Middle frontal gyrus (tissue), 1 donor: Measurements from ENCODE around the gene AP4M1.
"Not testable (repeated sequence)": the region's sequence is repeated elsewhere in the genome, so short reads cannot be mapped to it uniquely, and the experiment has no call there.

ENCODE experiments used
- DNase-seq: peaks from one replicate; pipeline ENCODE4 v3.0.0-alpha.2; 2015; ENCODE audit warnings: low spot score; ENCODE audit errors: extremely low spot score

AP4M1 gene

DNA sequence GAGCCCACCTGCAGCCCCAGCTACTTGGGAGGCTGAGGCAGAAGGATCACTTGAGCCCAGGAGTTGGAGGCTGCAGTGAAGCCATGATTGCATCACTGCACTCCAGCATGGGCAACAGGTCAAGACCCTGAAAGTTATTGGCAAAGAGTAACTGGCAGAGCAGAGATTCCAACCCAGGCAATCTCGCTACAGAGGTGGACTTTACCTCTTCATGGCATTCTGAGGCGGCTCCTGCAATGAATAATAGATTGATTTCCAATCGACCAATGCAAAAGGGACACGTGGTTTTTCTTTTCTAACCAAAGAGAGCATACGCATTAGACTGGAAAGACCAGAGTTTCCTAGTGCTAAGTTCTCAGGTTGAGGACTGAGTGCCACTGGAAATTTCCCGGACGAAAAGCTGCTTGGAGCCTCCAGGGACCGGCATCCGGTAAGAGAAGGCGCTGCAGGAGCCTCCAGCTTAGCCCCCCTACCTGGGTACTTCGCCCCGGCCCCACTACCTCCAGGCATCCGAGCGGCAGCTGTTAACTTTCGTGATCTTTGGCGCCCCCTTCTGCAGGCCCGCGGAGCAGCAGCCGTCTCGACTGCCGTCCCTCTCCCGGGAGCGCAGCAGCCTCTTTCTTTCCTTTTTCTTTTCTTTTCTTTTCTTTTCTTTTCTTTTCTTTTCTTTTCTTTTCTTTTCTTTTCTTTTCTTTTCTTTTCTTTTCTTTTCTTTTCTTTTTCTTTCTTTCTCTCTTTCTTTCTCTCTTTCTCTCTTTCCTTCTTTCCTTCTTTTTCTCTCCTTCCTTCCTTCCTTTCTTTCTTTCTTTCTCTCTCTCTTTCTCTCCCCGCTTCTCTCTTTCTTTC lies 29.4 kb downstream of the AP4M1 start:
- DNase-seq: no peak

DNA sequence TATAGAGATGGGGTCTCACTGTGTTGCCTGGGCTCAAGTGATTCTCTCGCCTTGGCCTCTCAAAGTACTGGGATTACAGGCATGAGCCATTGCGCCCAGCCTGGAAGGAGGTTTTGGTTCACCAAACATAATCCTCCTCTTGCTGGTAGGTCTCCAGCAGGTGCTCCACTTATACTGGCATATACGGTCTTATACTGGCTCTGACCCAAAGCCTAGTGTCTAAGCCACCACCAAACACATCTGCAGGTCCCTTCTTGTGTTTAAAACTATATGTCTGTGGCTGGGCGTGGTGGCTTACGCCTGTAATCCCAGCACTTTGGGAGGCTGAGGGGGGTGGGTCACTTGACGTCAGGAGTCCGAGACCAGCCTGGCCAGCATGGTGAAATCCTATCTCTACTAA lies 30.7 kb downstream of the AP4M1 start:
- DNase-seq: no peak

DNA sequence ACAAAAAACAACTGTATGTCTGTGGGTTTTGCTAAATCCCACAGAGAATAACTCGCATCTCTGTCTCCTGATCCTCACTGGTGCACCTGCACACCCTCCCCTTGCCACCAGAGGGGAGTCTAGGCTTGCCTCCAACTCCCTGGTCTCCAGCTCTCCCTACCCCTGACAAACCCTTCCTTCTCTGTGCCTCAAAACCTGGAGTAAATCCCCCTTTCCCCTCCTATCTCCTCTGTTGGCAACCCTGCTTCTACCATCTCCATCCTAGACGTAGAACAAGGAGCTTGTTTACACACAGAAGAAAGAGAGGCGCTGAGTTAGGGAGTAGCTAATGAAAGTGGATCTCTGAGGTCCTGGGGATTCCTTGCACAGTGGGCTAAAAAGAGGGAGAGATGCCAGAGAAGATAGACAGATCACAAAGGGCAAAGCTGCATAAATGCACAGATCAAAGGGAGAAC lies 31.3 kb downstream of the AP4M1 start:
- no peak for DNase-seq

DNA sequence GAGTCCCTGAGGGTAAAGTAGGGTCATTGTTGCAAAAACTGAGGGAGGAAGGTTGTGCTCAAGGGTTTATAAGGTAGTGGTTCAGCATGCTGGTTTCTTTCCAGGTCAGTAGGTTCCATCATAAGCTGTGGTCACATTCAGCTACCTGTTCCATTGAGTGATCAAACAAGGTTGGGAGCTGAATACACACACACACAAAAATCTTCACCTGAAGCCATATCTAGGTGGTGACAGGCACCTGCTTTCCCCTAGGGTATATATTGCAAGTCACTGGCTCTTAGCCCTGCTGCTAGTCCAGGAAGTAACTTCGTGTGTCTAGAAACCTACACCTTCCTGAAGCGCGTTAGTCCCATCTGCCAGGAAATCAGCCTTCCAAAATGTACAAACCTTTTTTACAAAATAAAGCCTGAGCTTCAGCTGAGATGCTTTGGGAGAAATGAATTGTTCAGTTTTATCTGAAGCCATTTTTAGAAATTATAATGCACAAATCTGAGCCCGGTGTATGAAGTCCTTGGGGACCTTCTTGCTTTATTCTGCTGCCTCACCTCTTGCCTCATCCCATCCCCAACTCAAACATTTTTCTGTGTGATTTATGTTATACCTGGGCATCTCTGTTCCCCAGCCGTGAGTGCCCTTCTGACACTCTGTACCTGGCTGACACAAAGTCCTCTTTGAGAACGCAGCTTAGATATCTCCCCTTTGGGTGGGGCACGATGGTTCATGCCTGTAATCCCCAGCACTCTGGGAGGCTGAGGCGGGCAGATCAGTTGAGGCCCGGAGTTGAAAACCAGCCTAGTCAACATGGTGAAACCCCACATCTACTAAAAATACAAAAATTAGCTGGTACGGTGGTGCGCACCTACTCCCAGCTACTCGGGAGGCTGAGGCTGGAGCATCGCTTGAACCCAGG lies 36.7 kb downstream of the AP4M1 start:
- DNase-seq: no peak

DNA sequence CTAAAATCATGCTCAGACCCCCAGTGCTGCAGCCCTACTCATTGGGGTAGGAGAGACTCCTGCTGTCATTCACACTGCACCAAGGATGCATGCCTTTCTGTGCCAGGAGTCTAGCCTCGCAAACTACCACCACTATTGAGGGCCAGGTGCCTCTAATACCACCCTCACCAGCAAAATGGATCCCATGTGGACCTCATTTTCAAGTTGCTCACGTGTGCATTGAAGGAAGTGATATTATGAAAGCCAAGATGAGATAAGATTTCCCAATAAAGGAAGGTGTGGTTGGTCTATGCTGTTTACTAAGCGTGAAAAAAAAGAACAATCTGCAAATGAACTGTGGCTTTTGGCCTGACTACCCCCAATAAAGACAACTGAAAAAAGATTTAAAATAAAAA lies 40.1 kb downstream of the AP4M1 start:
- no peak for DNase-seq

GRCh38 chr7:100142461-100142860 lies 41.0 kb downstream of the AP4M1 start:
- no peak for DNase-seq

DNA sequence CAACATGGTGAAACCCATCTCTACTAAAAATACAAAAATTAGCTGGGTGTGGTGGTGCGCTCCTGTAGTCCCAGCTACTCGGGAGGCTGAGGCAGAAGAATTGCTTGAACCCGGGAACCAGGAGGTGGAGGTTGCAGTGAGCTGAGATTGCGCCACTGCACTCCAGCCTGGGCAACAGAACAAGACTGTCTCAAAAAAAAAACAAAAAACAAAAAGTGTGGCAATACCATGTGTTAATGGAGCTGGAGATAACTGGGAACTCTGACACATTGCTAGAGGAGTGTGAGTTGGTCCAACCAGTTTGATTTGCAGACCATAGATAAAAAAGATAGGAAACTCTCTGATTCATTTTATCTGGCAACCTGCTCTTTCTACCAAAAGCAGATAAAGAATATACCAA lies 44.9 kb downstream of the AP4M1 start:
- not testable (repeated sequence) for DNase-seq

GRCh38 chr7:100147278-100147677 lies 45.8 kb downstream of the AP4M1 start:
- DNase-seq: no peak

DNA sequence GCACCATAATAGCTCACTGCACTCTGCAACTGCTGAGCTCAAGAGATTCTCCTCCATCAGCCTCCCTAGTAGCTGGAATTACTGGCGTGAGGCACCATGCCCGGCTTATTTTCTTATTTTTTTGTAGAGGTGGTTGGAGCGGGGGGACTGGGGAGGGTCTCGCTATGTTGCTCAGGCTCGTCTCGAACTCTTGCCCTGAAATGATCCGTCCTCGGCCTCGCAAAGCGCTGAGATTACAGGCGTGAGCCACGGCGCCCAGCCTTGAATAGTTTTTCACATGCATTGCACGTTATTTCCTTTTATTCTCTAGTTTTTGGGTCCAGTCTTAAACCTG lies 46.7 kb downstream of the AP4M1 start:
- no peak for DNase-seq

- DNase-seq: peak; percentile 98
Measured at GRCh38 chr7:100148559-100149328, 47.3 kb downstream of the AP4M1 start, which contains the start of gene LAMTOR4. LAMTOR4 (plus strand) TSS chr7:100148918; CDS start chr7:100148973, 55 bp downstream.

DNA sequence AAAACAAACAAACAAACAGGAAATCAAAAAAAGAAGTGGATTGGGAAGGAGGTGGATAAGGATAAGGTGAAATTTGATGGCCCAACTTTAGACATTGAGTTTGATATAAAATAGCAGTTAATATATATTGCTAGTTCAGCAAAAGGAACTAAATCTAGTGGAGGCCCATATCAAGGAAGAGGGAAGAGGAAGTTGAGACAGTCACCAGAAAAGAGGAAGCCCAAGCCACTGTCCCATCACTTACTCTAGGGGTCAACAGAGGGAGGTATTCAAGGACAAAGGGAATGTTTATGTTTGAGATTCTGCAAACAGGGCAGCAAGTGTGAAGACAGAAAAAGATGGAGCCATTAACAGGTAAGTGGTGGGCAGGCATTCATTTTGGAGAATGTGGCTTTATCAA lies 51.0 kb downstream of the AP4M1 start:
- DNase-seq: no peak

DNA sequence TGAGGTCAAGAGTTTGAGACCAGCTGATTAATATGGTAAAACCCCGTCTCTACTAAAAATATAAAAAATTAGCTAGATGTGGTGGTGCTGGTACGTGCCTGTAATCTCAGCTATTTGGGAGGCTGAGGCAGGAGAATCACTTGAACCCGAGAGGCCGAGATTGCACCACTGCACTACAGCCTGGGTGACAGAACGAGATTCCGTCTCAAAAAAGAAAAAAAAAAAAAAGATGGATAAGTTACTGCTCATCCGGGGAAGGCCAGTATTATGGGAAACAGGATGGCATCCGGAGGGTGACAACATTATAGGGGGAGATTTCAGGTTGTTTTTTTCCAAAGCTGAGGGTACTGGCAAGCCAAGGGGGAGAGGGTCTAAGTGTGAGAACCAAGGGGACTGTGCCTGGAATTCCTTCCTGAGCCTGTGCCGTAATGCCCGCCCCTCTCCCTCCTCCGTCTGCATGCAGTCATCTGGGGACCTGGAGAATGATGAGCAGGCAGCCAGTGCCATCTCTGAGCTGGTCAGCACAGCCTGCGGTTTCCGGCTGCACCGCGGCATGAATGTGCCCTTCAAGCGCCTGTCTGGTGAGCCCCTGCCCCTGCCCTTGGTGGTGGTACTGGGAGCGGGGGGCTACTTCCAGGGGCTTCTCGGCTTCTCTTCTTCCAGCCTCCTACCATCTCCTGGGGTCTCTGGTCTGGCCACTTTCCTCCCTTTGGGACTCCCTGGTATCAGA lies 51.7 kb downstream of the AP4M1 start:
- DNase-seq: no peak

DNA sequence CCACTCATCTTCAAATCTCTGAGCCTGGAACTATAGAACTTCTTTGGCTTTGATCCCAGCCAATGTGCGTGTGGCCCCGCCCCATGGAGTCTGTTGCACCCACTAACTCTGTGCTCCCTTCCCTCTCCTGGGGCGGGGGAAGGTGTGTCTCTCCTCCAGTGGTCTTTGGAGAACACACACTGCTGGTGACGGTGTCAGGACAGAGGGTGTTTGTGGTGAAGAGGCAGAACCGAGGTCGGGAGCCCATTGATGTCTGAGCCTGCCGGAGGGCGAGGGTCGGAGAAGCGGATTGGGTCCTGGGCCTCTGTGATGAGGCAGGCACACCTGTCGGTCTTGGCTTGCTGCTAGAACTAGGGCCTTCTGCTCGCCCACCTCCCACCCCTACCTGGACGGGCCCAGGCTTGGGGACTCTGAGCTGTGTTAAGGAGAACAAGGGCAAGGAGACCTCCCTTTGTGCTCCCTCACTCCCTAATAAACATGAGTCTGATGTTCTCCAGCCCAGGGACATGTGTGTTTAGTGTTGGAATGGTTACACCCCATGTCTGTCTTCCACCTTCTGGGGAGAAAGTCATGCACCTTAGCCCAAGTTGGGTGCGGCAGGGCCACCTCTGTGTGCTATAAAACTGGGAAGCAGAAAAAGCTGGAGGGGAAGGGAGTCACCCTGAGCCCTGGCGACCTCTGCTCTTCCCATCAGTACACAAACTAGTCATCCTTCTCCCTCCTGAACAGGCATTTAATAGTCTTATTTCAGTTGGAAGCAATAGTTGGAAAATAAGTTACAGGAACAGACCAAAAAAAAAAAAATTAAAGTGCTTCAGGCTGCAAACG lies 52.5 kb downstream of the AP4M1 start:
- no peak for DNase-seq

DNA sequence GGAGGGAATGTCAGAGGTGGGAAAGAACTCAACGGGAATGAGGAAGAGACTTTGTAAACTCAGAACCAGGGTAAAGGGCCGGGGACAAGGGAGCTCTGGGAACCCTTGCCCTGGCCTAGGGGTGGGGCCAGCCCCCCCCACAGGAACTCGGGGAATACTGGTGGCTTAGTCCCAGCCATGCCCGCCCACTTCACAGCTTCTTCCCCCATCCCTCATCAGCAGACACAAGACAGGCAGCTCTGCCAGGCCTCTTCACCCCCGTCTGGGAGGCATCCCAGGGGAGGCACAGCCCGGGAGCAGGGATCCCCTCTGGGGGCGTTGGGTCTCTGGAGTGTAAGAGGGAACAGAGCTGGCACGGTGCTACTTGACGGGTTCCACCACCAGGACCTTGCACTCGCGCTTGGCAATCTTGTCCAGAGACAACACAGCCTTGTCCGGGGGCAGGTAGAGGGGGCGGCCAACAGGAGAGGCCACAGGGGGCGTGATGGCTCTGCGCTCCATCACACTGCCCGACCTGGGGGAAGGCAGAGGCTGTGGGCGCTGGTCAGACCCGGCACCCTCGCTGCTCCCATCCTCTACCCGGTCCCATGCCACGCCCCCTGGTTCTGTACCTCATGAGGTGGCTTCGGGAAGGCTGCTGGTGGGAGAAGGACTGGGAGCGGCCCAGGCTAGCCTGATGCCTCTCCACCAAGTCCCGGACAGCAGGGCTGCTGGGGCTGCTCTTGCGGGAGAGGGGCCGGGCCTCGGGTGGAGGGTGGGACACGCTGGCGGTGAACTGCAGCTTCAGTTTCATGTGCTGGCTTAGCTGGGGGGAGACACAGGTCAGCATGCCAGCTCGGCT lies 53.4 kb downstream of the AP4M1 start:
- DNase-seq: no peak

DNA sequence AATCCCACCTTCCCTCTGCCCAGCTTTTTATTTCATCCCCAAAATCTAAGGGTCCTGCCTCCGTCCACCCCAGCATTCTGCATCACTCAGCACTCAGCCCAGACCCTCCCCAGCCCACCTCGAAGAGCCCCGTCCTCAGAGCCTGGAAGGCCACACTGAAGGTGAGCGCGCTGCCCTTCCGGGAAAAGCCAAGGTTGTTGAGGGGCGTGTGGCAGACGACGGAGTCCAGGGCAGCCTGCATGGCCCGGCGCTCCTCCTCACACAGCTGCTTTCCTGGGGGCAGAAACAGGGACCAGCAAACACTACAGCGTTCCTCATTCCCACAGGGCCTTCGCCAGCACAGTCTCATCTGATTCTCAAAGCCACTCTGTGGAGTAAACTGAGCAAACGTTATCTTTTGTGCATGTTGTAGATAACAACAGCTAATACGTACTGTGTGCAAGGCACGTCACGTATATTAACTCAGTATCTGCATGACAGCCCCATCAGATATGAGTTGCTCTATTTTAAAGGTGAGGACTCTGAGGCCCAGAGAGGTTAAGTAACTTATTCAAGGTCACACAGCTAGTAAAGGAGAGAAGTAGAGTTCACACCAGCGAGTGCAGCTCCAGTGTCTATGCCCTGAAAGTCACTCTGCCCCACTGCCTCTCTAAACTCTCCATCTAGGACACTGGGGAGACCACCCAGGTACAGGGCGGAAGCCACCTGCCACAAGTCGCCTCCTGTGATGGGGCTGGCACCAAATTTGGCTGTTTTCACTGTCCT lies 54.3 kb downstream of the AP4M1 start:
- DNase-seq: no peak

DNA sequence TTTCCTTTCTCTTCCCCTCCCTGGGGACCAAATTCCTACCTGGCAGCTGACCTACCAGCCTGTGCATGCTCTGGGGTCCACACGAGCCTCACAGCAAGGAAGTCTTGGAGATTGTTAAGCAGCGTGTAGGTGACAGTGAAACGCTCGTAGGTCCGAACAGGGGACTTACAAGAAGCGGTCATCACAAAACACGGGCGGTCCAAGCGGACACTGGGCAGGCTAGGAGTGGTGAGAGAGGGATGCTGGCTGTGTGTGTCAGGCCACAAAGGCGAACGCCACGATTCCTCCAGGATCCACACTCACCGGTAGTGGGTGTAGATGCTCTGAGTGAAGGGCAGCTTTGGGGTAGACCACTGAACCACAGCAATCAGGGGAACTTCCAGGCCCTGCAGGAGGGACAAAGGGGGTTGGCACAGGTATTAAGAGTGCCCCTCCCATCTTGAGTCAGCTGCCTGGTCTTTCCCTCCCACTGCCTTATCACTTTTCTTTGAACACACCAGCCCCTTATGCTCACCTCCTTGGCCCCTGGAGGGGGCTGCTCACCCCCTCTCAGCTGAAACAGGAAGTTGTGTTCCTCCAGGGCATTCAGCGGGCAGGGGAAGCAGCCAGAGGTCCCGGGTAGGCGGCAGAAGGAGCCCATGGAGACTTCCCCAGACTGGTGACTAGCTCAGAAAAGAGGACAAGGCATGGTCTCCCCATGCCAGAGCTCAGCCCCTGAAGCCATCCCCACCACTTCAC lies 55.1 kb downstream of the AP4M1 start:
- DNase-seq: no peak

DNA sequence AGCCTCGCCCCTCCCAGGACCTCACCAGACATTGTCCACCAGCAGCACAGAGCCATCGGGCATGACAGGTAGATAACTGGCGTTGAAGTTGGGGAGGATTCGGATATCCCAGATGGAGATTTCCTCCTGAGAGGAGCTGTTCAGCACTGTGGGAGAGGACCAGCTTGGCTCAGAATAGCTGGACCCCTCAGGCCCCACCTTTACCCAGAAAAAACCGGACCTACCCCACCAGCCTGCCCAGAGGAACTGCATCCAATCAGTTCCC lies 55.6 kb downstream of the AP4M1 start:
- no peak for DNase-seq
